Testis (tissue), 2 donors: ENCODE data around the gene CACNB3.
"Not testable (repeated sequence)": the region's sequence is repeated elsewhere in the genome, so short reads cannot be mapped to it uniquely, and the experiment has no call there.

ENCODE experiments used
- POLR2A ChIP-seq: fragments of 450-650 bp; IDR thresholded peaks from one replicate; pipeline ENCODE4 v1.6.1; 2017; ENCODE audit warnings: antibody characterized with exemption, mild to moderate bottlenecking, moderate library complexity
- TF ChIP-seq, protein P1 (sequence below), 3 experiments: fragments of 450-650 bp in 2 of 3; fragments of 200-600 bp in 1 of 3; sonication (generic) in 1 of 3; IDR thresholded peaks; one replicate each; pipeline ENCODE4 v1.5.1; 2016 to 2019; ENCODE audit warnings: antibody characterized with exemption in 3 of 3, mild to moderate bottlenecking in 2 of 3, moderate library complexity in 1 of 3

DNA sequence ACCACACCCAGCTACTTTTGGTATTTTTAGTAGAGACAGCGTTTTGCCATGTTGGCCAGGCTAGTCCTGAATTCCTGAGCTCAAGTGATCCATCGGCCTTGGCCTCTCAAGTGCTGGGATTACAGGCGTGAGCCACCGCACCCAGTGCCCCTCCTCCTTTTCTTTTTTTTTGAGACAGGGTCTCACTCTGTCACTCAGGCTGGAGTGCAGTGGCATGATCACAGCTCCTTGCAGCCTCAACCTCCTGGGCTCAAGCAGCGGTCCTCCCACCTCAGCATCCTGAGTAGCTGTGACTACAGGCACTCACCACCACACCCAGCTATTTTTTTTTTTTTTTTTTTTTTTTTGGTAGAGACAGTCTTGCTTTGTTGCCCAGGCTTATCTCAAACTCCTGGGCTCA, 41.9 kb downstream of the CACNB3 start:
- TF ChIP-seq, protein P1, sequence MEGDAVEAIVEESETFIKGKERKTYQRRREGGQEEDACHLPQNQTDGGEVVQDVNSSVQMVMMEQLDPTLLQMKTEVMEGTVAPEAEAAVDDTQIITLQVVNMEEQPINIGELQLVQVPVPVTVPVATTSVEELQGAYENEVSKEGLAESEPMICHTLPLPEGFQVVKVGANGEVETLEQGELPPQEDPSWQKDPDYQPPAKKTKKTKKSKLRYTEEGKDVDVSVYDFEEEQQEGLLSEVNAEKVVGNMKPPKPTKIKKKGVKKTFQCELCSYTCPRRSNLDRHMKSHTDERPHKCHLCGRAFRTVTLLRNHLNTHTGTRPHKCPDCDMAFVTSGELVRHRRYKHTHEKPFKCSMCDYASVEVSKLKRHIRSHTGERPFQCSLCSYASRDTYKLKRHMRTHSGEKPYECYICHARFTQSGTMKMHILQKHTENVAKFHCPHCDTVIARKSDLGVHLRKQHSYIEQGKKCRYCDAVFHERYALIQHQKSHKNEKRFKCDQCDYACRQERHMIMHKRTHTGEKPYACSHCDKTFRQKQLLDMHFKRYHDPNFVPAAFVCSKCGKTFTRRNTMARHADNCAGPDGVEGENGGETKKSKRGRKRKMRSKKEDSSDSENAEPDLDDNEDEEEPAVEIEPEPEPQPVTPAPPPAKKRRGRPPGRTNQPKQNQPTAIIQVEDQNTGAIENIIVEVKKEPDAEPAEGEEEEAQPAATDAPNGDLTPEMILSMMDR (IDR thresholded peaks at IDR 0.05), result not testable (repeated sequence)
- TF ChIP-seq POLR2A, result not testable (repeated sequence)
